ENCODE data around the gene PGBD5.

DNA sequence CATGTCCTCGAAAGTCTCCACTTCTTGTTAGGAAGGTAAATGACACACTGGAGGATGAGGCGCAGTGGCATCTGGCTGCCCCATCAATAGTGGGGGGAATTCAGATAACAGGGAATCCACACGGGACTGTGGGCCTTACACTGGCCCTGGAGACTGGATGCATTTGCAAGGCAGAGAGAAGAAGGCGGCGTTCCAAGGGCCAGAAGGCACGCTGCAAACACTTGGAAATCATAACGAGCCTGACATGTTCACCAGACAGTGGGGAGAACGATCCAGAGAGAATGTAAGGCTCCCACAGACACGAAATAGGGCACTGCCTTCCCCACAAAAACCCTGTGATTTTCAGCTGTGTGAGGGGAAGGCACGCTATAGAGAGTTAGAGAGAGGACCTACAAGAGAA lies 70.5 kb downstream of the PGBD5 start:
- TF ChIP-seq, protein P1, sequence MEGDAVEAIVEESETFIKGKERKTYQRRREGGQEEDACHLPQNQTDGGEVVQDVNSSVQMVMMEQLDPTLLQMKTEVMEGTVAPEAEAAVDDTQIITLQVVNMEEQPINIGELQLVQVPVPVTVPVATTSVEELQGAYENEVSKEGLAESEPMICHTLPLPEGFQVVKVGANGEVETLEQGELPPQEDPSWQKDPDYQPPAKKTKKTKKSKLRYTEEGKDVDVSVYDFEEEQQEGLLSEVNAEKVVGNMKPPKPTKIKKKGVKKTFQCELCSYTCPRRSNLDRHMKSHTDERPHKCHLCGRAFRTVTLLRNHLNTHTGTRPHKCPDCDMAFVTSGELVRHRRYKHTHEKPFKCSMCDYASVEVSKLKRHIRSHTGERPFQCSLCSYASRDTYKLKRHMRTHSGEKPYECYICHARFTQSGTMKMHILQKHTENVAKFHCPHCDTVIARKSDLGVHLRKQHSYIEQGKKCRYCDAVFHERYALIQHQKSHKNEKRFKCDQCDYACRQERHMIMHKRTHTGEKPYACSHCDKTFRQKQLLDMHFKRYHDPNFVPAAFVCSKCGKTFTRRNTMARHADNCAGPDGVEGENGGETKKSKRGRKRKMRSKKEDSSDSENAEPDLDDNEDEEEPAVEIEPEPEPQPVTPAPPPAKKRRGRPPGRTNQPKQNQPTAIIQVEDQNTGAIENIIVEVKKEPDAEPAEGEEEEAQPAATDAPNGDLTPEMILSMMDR (IDR thresholded peaks at IDR 0.05; ENCODE audit: poor library complexity) = no peak
- no peak for TF ChIP-seq EZH2 (IDR thresholded peaks at IDR 0.05; ENCODE audit: borderline replicate concordance)
